ENCODE data around the gene TMC2. TPM values are rescaled to one million over a fixed set of nuclear protein-coding genes. Genes with fewer than 3 reads are reported as not detected.

TMC2 gene
- total RNA-seq, 1 donor from 2014 or later = not detected

DNA sequence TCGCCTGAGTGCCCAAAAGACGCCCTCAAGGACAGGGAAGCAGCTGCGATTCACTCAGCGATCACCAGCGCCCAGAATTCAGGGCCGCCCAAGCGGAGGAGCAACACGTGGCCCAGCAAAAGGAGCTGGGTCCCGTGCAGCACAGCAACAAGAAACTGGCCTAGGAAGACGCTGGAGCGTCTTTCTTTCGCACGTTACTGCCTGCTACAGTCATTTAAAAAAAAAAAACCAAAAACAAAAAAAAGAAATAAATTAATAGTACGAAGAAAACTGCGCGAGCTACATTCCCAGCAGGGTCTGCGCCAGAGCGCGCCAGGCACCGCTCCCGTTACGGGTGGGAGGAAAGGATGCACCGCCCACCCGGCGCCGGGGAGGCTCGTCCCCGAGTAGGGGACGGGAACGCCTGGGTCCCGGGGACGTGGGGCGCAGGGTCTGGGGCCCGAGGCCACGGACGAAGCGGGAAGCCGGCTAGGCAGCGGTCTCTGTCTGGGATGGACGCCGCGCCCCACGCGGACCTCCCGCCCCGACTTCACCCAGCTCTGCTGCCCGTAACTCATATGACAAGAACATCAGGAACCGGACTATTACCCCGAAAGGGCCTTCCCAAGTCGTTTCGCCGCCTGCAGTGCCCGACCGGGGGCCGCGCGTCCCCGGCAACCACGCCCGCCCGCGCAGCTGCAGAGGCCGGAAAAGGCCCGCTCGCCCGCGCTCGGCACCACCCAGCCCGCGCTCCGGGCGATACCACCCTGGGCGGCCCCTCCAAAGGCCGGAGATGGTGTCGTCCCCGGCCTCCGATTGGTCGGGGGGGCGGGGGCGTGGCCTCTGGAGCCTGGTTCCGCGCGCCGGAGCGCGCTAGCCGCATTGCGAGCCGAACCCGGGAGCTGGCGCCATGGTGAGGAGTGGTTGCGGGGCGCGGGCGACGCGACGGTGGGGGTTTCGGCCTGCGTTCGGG is 115.7 kb downstream of the TMC2 start, which contains the start of gene NOP56:
Gene NOP56, plus strand, starts transcription at position 861 of the 952 bp plus-strand sequence. Its CDS starts 29 bp downstream, at position 890.
- Histone ChIP-seq H3K27me3 (no peaks in the 10 kb centered on the region), H4K20me1 (ENCODE audit: low read depth) (peaks cover 42% of the 10 kb centered on the region), H2AFZ (replicated peaks) (peak within 1 kb of the TSS; percentile 85), H3K4me2 (peak within 1 kb of the TSS; percentile 98), H3K4me3 (peak within 1 kb of the TSS; percentile 83), H3K9ac (peak within 1 kb of the TSS; percentile 61), H3K36me3 (no peaks in the 10 kb centered on the region), H3K9me3 (ENCODE audit: low read depth) (no peaks in the 10 kb centered on the region), H3K27ac (peak within 1 kb of the TSS; percentile 72), H3K79me2 (ENCODE audit: low read depth) (peaks cover 56% of the 10 kb centered on the region), H3K4me1 (peaks cover 22% of the 10 kb centered on the region), H3F3A (ENCODE audit: low read depth) (peaks cover 67% of the 10 kb centered on the region)
- TF ChIP-seq EZH2 (IDR thresholded peaks at IDR 0.05) (peak; percentile 36), EZH2phosphoT487 (IDR thresholded peaks at IDR 0.05) (no peak)
- TF ChIP-seq, protein P1, sequence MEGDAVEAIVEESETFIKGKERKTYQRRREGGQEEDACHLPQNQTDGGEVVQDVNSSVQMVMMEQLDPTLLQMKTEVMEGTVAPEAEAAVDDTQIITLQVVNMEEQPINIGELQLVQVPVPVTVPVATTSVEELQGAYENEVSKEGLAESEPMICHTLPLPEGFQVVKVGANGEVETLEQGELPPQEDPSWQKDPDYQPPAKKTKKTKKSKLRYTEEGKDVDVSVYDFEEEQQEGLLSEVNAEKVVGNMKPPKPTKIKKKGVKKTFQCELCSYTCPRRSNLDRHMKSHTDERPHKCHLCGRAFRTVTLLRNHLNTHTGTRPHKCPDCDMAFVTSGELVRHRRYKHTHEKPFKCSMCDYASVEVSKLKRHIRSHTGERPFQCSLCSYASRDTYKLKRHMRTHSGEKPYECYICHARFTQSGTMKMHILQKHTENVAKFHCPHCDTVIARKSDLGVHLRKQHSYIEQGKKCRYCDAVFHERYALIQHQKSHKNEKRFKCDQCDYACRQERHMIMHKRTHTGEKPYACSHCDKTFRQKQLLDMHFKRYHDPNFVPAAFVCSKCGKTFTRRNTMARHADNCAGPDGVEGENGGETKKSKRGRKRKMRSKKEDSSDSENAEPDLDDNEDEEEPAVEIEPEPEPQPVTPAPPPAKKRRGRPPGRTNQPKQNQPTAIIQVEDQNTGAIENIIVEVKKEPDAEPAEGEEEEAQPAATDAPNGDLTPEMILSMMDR (IDR thresholded peaks at IDR 0.05) = no peak
- H3K27ac Mint-ChIP-seq = no peak within 1 kb of the TSS
- peak within 1 kb of the TSS; percentile 94 for H3K4me3 Mint-ChIP-seq
- DNase-seq (ENCODE audit: low spot score) = peak; percentile 94
- no peaks in the 10 kb centered on the region for H3K27me3 Mint-ChIP-seq (ENCODE audit: insufficient read depth, low read depth)
- no peaks in the 10 kb centered on the region for H3K9me3 Mint-ChIP-seq
- peaks cover 17% of the 10 kb centered on the region for H3K4me1 Mint-ChIP-seq
- peaks cover 23% of the 10 kb centered on the region for H3K36me3 Mint-ChIP-seq

DNA sequence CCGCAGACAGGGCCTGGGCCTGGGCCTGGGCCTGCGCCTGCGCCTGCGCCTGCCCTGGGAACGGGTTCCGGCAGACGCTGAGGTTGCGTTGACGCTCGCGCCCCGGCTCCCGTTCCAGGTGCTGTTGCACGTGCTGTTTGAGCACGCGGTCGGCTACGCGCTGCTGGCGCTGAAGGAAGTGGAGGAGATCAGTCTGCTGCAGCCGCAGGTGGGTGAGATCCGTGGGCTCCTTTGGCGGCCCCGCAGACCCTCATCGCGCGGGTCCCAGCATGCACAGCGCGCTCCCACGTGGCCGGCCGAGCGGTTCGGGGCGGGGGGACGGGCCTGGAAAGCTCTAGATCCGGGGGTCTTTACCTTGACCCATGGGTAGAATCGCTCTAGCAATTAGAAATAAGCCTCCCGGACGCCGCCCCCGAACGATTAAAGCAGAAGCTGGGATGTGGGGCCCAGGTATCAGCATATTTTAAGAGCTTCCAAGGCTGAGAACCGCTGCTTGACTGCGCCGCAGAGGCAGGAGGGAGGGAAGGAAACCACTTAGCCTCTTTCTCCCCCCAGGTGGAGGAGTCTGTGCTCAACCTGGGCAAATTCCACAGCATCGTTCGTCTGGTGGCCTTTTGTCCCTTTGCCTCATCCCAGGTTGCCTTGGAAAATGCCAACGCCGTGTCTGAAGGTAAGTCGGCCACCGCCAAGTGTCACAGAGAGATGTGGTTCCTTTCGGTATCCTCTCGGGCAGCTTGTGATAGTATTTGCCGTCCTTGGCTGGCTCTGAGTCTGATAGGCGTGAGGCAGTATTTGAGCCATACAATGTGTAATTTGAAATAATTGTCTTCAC is 116.6 kb downstream of the TMC2 start:
- TF ChIP-seq EZH2phosphoT487 (IDR thresholded peaks at IDR 0.05) = no peak
- no peak for TF ChIP-seq EZH2 (IDR thresholded peaks at IDR 0.05)
- TF ChIP-seq, protein P1 (IDR thresholded peaks at IDR 0.05) = no peak
- peaks cover 32% of the 10 kb centered on the region for H3K36me3 Mint-ChIP-seq
- Histone ChIP-seq H3K79me2 (ENCODE audit: low read depth) (peaks cover 56% of the 10 kb centered on the region), H3K9ac (peak overlapping the region; percentile 51), H3K4me3 (peak overlapping the region; percentile 83), H3K9me3 (ENCODE audit: low read depth) (no peaks in the 10 kb centered on the region), H3K4me2 (peak overlapping the region; percentile 98), H3K36me3 (no peaks in the 10 kb centered on the region), H4K20me1 (ENCODE audit: low read depth) (peaks cover 51% of the 10 kb centered on the region), H3F3A (ENCODE audit: low read depth) (peaks cover 73% of the 10 kb centered on the region), H3K27me3 (no peaks in the 10 kb centered on the region), H3K4me1 (peaks cover 22% of the 10 kb centered on the region), H2AFZ (replicated peaks) (no peak overlapping the region), H3K27ac (no peak overlapping the region)
- no peak overlapping the region for H3K27ac Mint-ChIP-seq
- H3K9me3 Mint-ChIP-seq = no peaks in the 10 kb centered on the region
- peak; percentile 36 for DNase-seq (ENCODE audit: low spot score)
- H3K27me3 Mint-ChIP-seq (ENCODE audit: insufficient read depth, low read depth) = no peaks in the 10 kb centered on the region
- peak overlapping the region; percentile 91 for H3K4me3 Mint-ChIP-seq
- peaks cover 17% of the 10 kb centered on the region for H3K4me1 Mint-ChIP-seq

DNA sequence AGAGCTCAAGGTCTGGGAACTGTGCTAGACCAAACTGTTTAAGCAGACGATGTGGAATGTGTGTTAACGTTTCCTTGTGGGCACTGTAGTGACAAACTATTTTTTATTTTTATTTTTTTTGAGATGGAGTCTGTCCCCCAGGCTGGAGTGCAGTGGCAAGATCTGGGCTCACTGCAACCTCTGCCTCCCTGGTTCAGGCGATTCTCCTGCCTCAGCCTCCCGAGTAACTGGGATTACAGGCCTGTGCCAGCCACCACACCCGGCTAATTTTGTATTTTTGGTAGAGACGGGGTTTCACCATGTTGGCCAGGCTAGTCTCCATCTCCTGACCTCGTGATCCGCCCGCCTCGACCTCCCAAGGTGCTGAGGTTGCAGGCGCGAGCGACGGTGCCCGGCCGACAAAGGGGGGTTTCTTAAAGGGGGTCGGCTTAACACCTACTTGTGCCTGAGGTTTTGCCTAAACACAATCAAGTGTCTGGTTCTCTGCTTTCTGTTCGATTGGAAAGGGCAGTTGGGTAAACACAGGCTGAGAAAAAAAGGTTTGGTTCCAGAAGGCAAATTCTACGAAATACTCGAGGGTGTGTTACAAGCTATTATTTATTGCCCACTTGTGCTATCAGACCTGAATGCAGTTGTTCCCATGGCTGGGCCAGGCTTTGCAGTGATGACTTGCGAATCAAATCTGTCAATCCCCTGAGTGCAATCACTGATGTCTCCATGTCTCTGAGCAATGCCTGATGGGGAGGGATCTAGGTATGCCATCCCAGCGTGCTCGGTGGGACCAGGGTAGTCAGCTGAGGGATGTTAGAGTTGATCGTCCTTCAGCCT is 117.4 kb downstream of the TMC2 start:
- peaks cover 22% of the 10 kb centered on the region for H3K4me1 ChIP-seq
- no peak for DNase-seq (ENCODE audit: low spot score)
- H3K27ac ChIP-seq = no peak overlapping the region
- Mint-ChIP-seq H3K36me3 (peaks cover 35% of the 10 kb centered on the region), H3K9me3 (no peaks in the 10 kb centered on the region), H3K27ac (no peak overlapping the region), H3K27me3 (ENCODE audit: insufficient read depth, low read depth) (peaks cover 2% of the 10 kb centered on the region), H3K4me3 (peak overlapping the region; percentile 91), H3K4me1 (peaks cover 17% of the 10 kb centered on the region)
- peak overlapping the region; percentile 98 for H3K4me2 ChIP-seq
- peak overlapping the region; percentile 51 for H3K9ac ChIP-seq
- no peaks in the 10 kb centered on the region for H3K9me3 ChIP-seq (ENCODE audit: low read depth)
- H3K79me2 ChIP-seq (ENCODE audit: low read depth) = peaks cover 56% of the 10 kb centered on the region
- H3F3A ChIP-seq (ENCODE audit: low read depth) = peaks cover 80% of the 10 kb centered on the region
- TF ChIP-seq, protein P1 (IDR thresholded peaks at IDR 0.05) = no peak
- TF ChIP-seq EZH2phosphoT487 (IDR thresholded peaks at IDR 0.05) (no peak), EZH2 (IDR thresholded peaks at IDR 0.05) (no peak)
- no peak overlapping the region for H2AFZ ChIP-seq (replicated peaks)
- H3K4me3 ChIP-seq = peak overlapping the region; percentile 83
- H3K36me3 ChIP-seq = no peaks in the 10 kb centered on the region
- peaks cover 56% of the 10 kb centered on the region for H4K20me1 ChIP-seq (ENCODE audit: low read depth)
- no peaks in the 10 kb centered on the region for H3K27me3 ChIP-seq

All from neural progenitor cell (in vitro differentiated cells).